ENCODE data around the gene ANKRD11.

Gene ANKRD11

GRCh38 chr16:89506113-89506504, 15.7 kb upstream of the ANKRD11 start:
- no peak for DNase-seq

GRCh38 chr16:89505204-89506112, 15.1 kb upstream of the ANKRD11 start:
- DNase-seq: no peak

- no peak for DNase-seq
Measured at GRCh38 chr16:89504091-89504490, 13.7 kb upstream of the ANKRD11 start.

- DNase-seq: no peak
Measured at GRCh38 chr16:89502081-89502843, 11.9 kb upstream of the ANKRD11 start.

- no peak for DNase-seq
Measured at GRCh38 chr16:89499767-89500166, 9.4 kb upstream of the ANKRD11 start.

- DNase-seq: no peak
Measured at GRCh38 chr16:89498839-89499238, 8.5 kb upstream of the ANKRD11 start.

- no peak for DNase-seq
Measured at GRCh38 chr16:89495121-89495520, 4.8 kb upstream of the ANKRD11 start.

- no peak for DNase-seq
Measured at GRCh38 chr16:89493776-89494175, 3.4 kb upstream of the ANKRD11 start.

GRCh38 chr16:89491974-89492687, 1.8 kb upstream of the ANKRD11 start:
- no peak for DNase-seq

GRCh38 chr16:89491238-89491869, 993 bp upstream of the ANKRD11 start:
- DNase-seq: no peak

GRCh38 chr16:89489898-89490438, 393 bp downstream of the ANKRD11 start:
- DNase-seq: no peak

- no peak for DNase-seq
Measured at GRCh38 chr16:89489040-89489897, 1.1 kb downstream of the ANKRD11 start.

- DNase-seq: no peak
Measured at GRCh38 chr16:89485701-89486246, 4.6 kb downstream of the ANKRD11 start.

GRCh38 chr16:89484923-89485679, 5.3 kb downstream of the ANKRD11 start:
- DNase-seq: no peak

- no peak for DNase-seq
Measured at GRCh38 chr16:89484041-89484501, 6.3 kb downstream of the ANKRD11 start.

- DNase-seq: no peak
Measured at GRCh38 chr16:89482817-89483205, 7.5 kb downstream of the ANKRD11 start.

GRCh38 chr16:89482150-89482816, 8.1 kb downstream of the ANKRD11 start:
- DNase-seq: no peak

- no peak for DNase-seq
Measured at GRCh38 chr16:89481356-89481955, 8.9 kb downstream of the ANKRD11 start.

GRCh38 chr16:89478576-89479221, 11.7 kb downstream of the ANKRD11 start:
- no peak for DNase-seq
